Neural progenitor cell (in vitro differentiated cells): ENCODE results near the gene EXT2. TPM values are rescaled to one million over a fixed set of nuclear protein-coding genes. Genes with fewer than 3 reads are reported as not detected.

ENCODE experiments used
- DNase-seq: peaks from one replicate; pipeline ENCODE4 v3.0.0-alpha.2; 2016; ENCODE audit warnings: low spot score
- H2AFZ ChIP-seq: fragments of 200-600 bp; sonication (generic); replicated peaks from 2 replicates; pipeline ENCODE4 v1.6.1; 2016; ENCODE audit warnings: antibody characterized with exemption
- H3F3A ChIP-seq: fragments of 200-600 bp; sonication (generic); 2 replicates; pipeline ENCODE4 v1.6.1; 2016; ENCODE audit warnings: antibody characterized with exemption, low read depth
- H3K27ac ChIP-seq: fragments of 200-600 bp; sonication (generic); 2 replicates; pipeline ENCODE4 v1.5.1; 2016; ENCODE audit warnings: mild to moderate bottlenecking
- H3K27me3 ChIP-seq: fragments of 200-600 bp; sonication (generic); 2 replicates; pipeline ENCODE4 v1.6.1; 2016; ENCODE audit warnings: mild to moderate bottlenecking, moderate library complexity
- H3K36me3 ChIP-seq: fragments of 200-600 bp; sonication (generic); 2 replicates; pipeline ENCODE4 v1.5.1; 2016
- H3K4me1 ChIP-seq: fragments of 200-600 bp; sonication (generic); 2 replicates; pipeline ENCODE4 v1.6.1; 2016; ENCODE audit warnings: mixed run types
- H3K4me2 ChIP-seq: fragments of 200-600 bp; sonication (generic); 2 replicates; pipeline ENCODE4 v1.6.1; 2016
- H3K4me3 ChIP-seq: fragments of 200-600 bp; sonication (generic); 2 replicates; pipeline ENCODE4 v1.5.1; 2016
- H3K79me2 ChIP-seq: fragments of 200-600 bp; sonication (generic); 2 replicates; pipeline ENCODE4 v1.6.1; 2016; ENCODE audit warnings: low read depth
- H3K9ac ChIP-seq: fragments of 200-600 bp; sonication (generic); 2 replicates; pipeline ENCODE4 v1.6.1; 2016
- H3K9me3 ChIP-seq: fragments of 200-600 bp; sonication (generic); 2 replicates; pipeline ENCODE4 v1.5.1; 2016; ENCODE audit warnings: low read depth
- H4K20me1 ChIP-seq: fragments of 200-600 bp; sonication (generic); 2 replicates; pipeline ENCODE4 v1.6.1; 2016; ENCODE audit warnings: low read depth
- H3K27ac Mint-ChIP-seq: 3 replicates; pipeline ENCODE4 v1.8.0; 2021; ENCODE audit warnings: mixed read lengths
- H3K27me3 Mint-ChIP-seq: 2 replicates; pipeline ENCODE4 v1.8.0; 2022; ENCODE audit warnings: low read depth, mild to moderate bottlenecking, inconsistent platforms, moderate library complexity, mixed read lengths; ENCODE audit not compliant: insufficient read depth
- H3K36me3 Mint-ChIP-seq: 3 replicates; pipeline ENCODE4 v1.8.0; 2021; ENCODE audit warnings: mixed read lengths
- H3K4me1 Mint-ChIP-seq: 3 replicates; pipeline ENCODE4 v1.8.0; 2021; ENCODE audit warnings: mixed read lengths
- H3K4me3 Mint-ChIP-seq: 3 replicates; pipeline ENCODE4 v1.8.0; 2021; ENCODE audit warnings: mild to moderate bottlenecking, moderate library complexity, mixed read lengths
- H3K9me3 Mint-ChIP-seq: 3 replicates; pipeline ENCODE4 v1.8.0; 2020; ENCODE audit warnings: mixed read lengths
- EZH2 ChIP-seq: fragments of 200-600 bp; sonication (generic); IDR thresholded peaks from 2 replicates; pipeline ENCODE4 v1.6.1; 2017; ENCODE audit warnings: antibody characterized with exemption, mild to moderate bottlenecking, moderate library complexity
- EZH2phosphoT487 ChIP-seq: fragments of 200-600 bp; sonication (generic); IDR thresholded peaks from 2 replicates; pipeline ENCODE4 v1.6.1; 2017; ENCODE audit warnings: antibody characterized with exemption
- total RNA-seq: library from RNA; depleted of rRNA; stranded (reverse); fragments of >200 nt; gene quantifications from 2 replicates; pipeline ENCODE4 v1.2.3, GENCODE V29; 2015; ENCODE audit warnings: low replicate concordance
- TF ChIP-seq, protein P1 (sequence below): fragments of 200-600 bp; sonication (generic); IDR thresholded peaks from 2 replicates; pipeline ENCODE4 v1.5.1; 2017; ENCODE audit warnings: antibody characterized with exemption, mild to moderate bottlenecking

The EXT2 gene
- total RNA-seq, 1 donor from 2014 or later, result 70.4 TPM

DNA sequence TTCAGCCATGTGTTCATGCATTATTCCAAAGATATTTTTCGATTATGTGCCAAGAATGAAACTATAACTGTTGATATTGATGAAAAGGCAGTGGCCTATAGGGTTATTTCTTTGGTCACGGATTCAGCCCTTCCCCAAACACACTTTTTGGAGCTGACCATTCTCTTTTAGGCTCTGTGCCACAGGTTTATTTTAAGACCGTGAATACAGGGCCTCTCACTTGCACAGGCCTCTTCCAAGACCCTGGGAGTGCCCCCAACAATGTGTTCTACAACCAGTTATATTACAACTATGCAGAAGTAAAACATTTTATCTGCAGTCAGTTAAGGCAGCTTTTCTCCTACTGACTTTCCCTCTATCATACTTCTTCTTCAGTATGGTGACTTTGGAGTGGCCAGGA lies 109.9 kb downstream of the EXT2 start:
- Histone ChIP-seq H4K20me1 (no peaks in the 10 kb centered on the region), H3F3A (no peaks in the 10 kb centered on the region), H3K4me1 (peaks cover 6% of the 10 kb centered on the region), H3K9ac (no peak overlapping the region), H2AFZ (no peak overlapping the region), H3K79me2 (no peaks in the 10 kb centered on the region), H3K36me3 (no peaks in the 10 kb centered on the region), H3K9me3 (no peaks in the 10 kb centered on the region), H3K27ac (no peak overlapping the region), H3K27me3 (no peaks in the 10 kb centered on the region), H3K4me2 (no peak overlapping the region), H3K4me3 (no peak overlapping the region)
- Mint-ChIP-seq H3K4me3 (no peak overlapping the region), H3K27ac (no peak overlapping the region), H3K36me3 (peaks cover 38% of the 10 kb centered on the region), H3K4me1 (peaks cover 8% of the 10 kb centered on the region), H3K9me3 (no peaks in the 10 kb centered on the region), H3K27me3 (peaks cover 3% of the 10 kb centered on the region)
- DNase-seq, result no peak
- TF ChIP-seq EZH2phosphoT487 (no peak), EZH2 (no peak)
- TF ChIP-seq, protein P1, sequence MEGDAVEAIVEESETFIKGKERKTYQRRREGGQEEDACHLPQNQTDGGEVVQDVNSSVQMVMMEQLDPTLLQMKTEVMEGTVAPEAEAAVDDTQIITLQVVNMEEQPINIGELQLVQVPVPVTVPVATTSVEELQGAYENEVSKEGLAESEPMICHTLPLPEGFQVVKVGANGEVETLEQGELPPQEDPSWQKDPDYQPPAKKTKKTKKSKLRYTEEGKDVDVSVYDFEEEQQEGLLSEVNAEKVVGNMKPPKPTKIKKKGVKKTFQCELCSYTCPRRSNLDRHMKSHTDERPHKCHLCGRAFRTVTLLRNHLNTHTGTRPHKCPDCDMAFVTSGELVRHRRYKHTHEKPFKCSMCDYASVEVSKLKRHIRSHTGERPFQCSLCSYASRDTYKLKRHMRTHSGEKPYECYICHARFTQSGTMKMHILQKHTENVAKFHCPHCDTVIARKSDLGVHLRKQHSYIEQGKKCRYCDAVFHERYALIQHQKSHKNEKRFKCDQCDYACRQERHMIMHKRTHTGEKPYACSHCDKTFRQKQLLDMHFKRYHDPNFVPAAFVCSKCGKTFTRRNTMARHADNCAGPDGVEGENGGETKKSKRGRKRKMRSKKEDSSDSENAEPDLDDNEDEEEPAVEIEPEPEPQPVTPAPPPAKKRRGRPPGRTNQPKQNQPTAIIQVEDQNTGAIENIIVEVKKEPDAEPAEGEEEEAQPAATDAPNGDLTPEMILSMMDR, result no peak

DNA sequence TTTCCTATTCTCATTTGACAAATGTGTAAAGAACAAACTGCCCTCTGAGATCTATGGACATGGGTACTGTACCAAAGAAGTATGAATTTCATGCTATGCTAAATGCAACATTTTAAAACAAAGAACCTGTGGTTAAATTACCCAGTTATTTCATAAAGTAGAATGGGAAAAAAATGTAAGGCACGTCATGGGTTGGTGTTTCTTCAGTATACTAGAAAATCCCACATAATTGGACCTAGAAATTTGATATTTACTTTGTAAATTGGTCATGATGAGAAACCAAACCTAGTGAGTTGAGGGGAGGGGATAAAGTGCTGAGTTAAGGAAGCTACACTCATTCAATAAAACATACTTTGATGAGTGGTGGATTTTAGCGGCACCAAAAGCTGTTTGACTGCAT lies 110.4 kb downstream of the EXT2 start:
- no peaks in the 10 kb centered on the region for H4K20me1 ChIP-seq
- no peaks in the 10 kb centered on the region for H3K36me3 ChIP-seq
- H3K4me1 Mint-ChIP-seq, result peaks cover 8% of the 10 kb centered on the region
- H2AFZ ChIP-seq, result no peak overlapping the region
- H3K79me2 ChIP-seq, result no peaks in the 10 kb centered on the region
- H3K9me3 Mint-ChIP-seq, result no peaks in the 10 kb centered on the region
- no peak for DNase-seq
- no peaks in the 10 kb centered on the region for H3K27me3 ChIP-seq
- TF ChIP-seq EZH2phosphoT487 (no peak), EZH2 (no peak)
- TF ChIP-seq, protein P1, result no peak
- no peak overlapping the region for H3K27ac ChIP-seq
- H3F3A ChIP-seq, result no peaks in the 10 kb centered on the region
- no peak overlapping the region for H3K27ac Mint-ChIP-seq
- no peak overlapping the region for H3K4me3 ChIP-seq
- no peaks in the 10 kb centered on the region for H3K9me3 ChIP-seq
- H3K27me3 Mint-ChIP-seq, result peaks cover 3% of the 10 kb centered on the region
- H3K4me1 ChIP-seq, result peaks cover 5% of the 10 kb centered on the region
- H3K4me2 ChIP-seq, result no peak overlapping the region
- no peak overlapping the region for H3K9ac ChIP-seq
- H3K4me3 Mint-ChIP-seq, result no peak overlapping the region
- peaks cover 38% of the 10 kb centered on the region for H3K36me3 Mint-ChIP-seq

DNA sequence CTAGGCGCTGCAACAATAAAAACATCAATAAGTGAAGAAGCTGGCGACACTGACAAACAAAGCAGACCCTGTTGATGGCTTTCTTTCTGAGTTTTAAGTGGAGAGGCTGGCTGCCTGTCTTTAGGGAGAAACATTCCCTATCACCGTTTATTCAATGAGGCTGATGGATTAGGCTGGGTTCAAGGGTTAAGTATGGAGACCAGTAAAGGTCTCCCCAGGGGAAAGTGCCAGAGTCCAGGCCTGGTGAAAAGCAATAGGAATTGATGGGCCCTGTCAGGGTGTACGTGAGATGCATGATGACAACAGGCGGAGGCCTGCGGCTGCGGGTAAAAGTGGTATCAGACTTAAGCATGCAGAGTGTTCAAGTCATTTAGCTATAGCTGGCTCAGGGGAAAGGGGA lies 111.8 kb downstream of the EXT2 start:
- DNase-seq, result no peak
- no peak overlapping the region for H2AFZ ChIP-seq
- TF ChIP-seq, protein P1, result no peak
- TF ChIP-seq EZH2phosphoT487 (no peak), EZH2 (no peak)

More for the DNA sequence above, 111.8 kb downstream of the EXT2 start:
- no peak overlapping the region for H3K4me3 Mint-ChIP-seq
- Histone ChIP-seq H3K9ac (no peak overlapping the region), H3K36me3 (no peaks in the 10 kb centered on the region), H3K9me3 (no peaks in the 10 kb centered on the region), H4K20me1 (no peaks in the 10 kb centered on the region), H3K27ac (no peak overlapping the region), H3F3A (no peaks in the 10 kb centered on the region), H3K79me2 (no peaks in the 10 kb centered on the region), H3K4me3 (no peak overlapping the region), H3K27me3 (no peaks in the 10 kb centered on the region), H3K4me2 (no peak overlapping the region), H3K4me1 (peaks cover 5% of the 10 kb centered on the region)
- H3K36me3 Mint-ChIP-seq, result peaks cover 37% of the 10 kb centered on the region
- peaks cover 3% of the 10 kb centered on the region for H3K27me3 Mint-ChIP-seq
- H3K4me1 Mint-ChIP-seq, result peaks cover 8% of the 10 kb centered on the region
- peaks cover 6% of the 10 kb centered on the region for H3K9me3 Mint-ChIP-seq
- no peak overlapping the region for H3K27ac Mint-ChIP-seq
